ENCODE results near the gene RIOK1.

DNA sequence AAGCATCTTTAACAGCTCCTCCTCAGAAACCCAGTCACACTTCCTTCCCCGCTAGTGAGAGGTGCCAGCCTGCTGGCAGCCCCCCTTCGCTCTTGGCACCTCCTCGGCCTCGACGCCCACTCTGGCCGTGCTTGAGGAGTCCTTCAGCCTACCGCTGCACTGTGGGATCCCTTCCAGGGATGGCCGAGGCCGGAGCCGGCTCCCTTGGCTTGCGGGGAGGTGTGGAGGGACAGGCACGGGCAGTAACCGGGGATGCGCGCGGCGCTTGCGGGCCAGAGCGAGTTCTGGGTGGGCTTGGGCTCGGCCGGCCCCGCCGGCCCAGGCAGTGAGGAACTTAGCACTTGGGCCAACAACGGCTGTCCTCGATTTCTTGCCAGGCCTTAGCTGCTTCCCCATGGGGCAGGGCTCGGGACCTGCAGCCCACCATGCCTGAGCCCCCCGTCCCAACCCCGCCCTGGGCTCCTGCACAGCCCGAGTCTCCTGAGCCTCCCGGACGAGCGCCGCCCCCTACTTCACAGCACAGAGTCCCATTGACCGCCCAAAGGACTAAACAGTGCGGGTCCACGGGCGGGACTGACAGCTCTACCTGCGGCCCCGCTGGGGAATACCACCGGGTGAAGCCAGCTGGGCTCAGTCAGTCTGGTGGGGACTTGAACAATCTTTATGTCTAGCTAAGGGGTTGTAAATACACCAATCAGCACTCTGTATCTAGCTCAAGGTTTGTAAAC, 51.6 kb downstream of the RIOK1 start:
- TF ChIP-seq GATA2 (IDR thresholded peaks at IDR 0.05; ENCODE audit: low read depth, low read length) = no peak
- TF ChIP-seq GATA3 (IDR thresholded peaks at IDR 0.05; ENCODE audit: low read depth, low read length) = no peak
